HepG2 (cell line): ENCODE measurements around the gene EPM2A. TPM values are rescaled to one million over a fixed set of nuclear protein-coding genes. Genes with fewer than 3 reads are reported as not detected.

Experiments used
- ATAC-seq: fragments of 200-7000 bp; cut with Tn5 transposase; 3 replicates; pipeline ENCODE4 v1.9.1; 2020; ENCODE audit warnings: mild to moderate bottlenecking, moderate library complexity
- BruUV-seq: library from RNA; stranded (reverse); fragments of 400-500 nt; replicated peaks from 2 replicates; lab custom pipeline; 2021; lab: Mats Ljungman, UMichigan
- CTCF ChIA-PET: fragments of 300-600 bp; formaldehyde crosslinking; extraction: SDS; loops from one replicate; lab custom pipeline; 2021; ENCODE audit warnings: low total read pairs, inconsistent platforms, low intra/inter-chr PET ratio; lab: Yijun Ruan, JAX
- POLR2A ChIA-PET: fragments of 350-600 bp; sonication (Branson Sonifier 250); formaldehyde crosslinking; loops from one replicate; lab custom pipeline; 2020; ENCODE audit warnings: antibody characterized with exemption, inconsistent platforms; lab: Yijun Ruan, JAX
- DNase-seq: peaks from one replicate; pipeline ENCODE4 v3.0.0-alpha.2; 2015; ENCODE audit warnings: low spot score
- FAIRE-seq: peaks from 3 replicates; lab custom pipeline; 2011; peaks lifted over from hg19 to GRCh38; lab: Jason Lieb, UNC
- H2AFZ ChIP-seq: one replicate; pipeline ENCODE4 v1.6.1; 2011; ENCODE audit warnings: low read length, inconsistent platforms
- H3K27ac ChIP-seq: fragments of 300-600 bp; 3 replicates; pipeline ENCODE4 v1.8.0; 2011; ENCODE audit warnings: mixed run types, mild to moderate bottlenecking, mixed read lengths, low read length, inconsistent platforms; ENCODE audit not compliant: insufficient read depth; ENCODE audit errors: extremely low read length
- H3K27me3 ChIP-seq, 2 experiments: fragments of 200-600 bp in 1 of 2; 2 replicates in 1 of 2; 3 replicates in 1 of 2; pipeline versions ENCODE4 v1.6.0 to v1.8.0; 2011; ENCODE audit warnings: low read length in 2 of 2, mild to moderate bottlenecking in 2 of 2, moderate library complexity in 2 of 2, inconsistent platforms in 1 of 2; ENCODE audit not compliant: insufficient read depth in 2 of 2, control insufficient read depth in 1 of 2
- H3K36me3 ChIP-seq, 2 experiments: fragments of 200-600 bp in 1 of 2; replicated peaks in 1 of 2; 2 replicates in 1 of 2; 3 replicates in 1 of 2; pipeline versions ENCODE4 v1.5.1 to v1.8.0; 2011; ENCODE audit warnings: low read length in 2 of 2, inconsistent platforms in 1 of 2; ENCODE audit not compliant: insufficient read depth in 2 of 2, control insufficient read depth in 1 of 2
- H3K4me1 ChIP-seq: 2 replicates; pipeline ENCODE4 v1.5.1; 2012; ENCODE audit warnings: low read length, inconsistent platforms; ENCODE audit not compliant: insufficient read depth
- H3K4me2 ChIP-seq: 2 replicates; pipeline ENCODE4 v1.6.0; 2011; ENCODE audit warnings: low read depth, low read length, inconsistent platforms
- H3K4me3 ChIP-seq, 3 experiments: fragments of 200-600 bp in 1 of 3; sonication (generic), shearing (Covaris generic) in 1 of 3; replicated peaks in 1 of 3; 2 replicates each; pipeline ENCODE4 v1.5.1; 2011 to 2016; ENCODE audit warnings: low read length in 3 of 3, inconsistent platforms in 2 of 3, low read depth in 2 of 3, mild to moderate bottlenecking in 2 of 3, control low read depth in 1 of 3, mixed read lengths in 1 of 3; ENCODE audit not compliant: insufficient read depth in 1 of 3
- H3K79me2 ChIP-seq: one replicate; pipeline ENCODE4 v1.6.1; 2011; ENCODE audit warnings: low read length, inconsistent platforms; ENCODE audit not compliant: insufficient read depth
- H3K9ac ChIP-seq: 2 replicates; pipeline ENCODE4 v1.6.0; 2011; ENCODE audit warnings: mild to moderate bottlenecking, low read depth, low read length, inconsistent platforms; ENCODE audit not compliant: insufficient read depth
- H3K9me3 ChIP-seq: 2 replicates; pipeline ENCODE4 v1.5.1; 2012; ENCODE audit warnings: mild to moderate bottlenecking, low read length
- H4K20me1 ChIP-seq: 2 replicates; pipeline ENCODE4 v1.6.0; 2011; ENCODE audit warnings: inconsistent platforms, mild to moderate bottlenecking, low read length, moderate library complexity; ENCODE audit not compliant: insufficient read depth
- ARID5B ChIP-seq: IDR thresholded peaks from 2 replicates; pipeline ENCODE4 v1.4.0; 2020; ENCODE audit warnings: mild to moderate bottlenecking, missing genetic modification reagents
- BRCA1 ChIP-seq: sonication (generic); formaldehyde crosslinking; IDR thresholded peaks from 2 replicates; pipeline ENCODE4 v1.4.0; 2020; ENCODE audit warnings: missing genetic modification reagents
- CHD4 ChIP-seq: fragments of 200-600 bp; sonication (generic); IDR thresholded peaks from 2 replicates; pipeline ENCODE4 v1.7.0; 2017; ENCODE audit warnings: mild to moderate bottlenecking, low read length, borderline replicate concordance
- DPF2 ChIP-seq: sonication (generic); formaldehyde crosslinking; IDR thresholded peaks from 2 replicates; pipeline ENCODE4 v1.4.0; 2020; ENCODE audit warnings: mild to moderate bottlenecking, low read depth, missing genetic modification reagents, borderline replicate concordance
- MAFG ChIP-seq: sonication (generic); formaldehyde crosslinking; IDR thresholded peaks from 2 replicates; pipeline ENCODE4 v1.5.1; 2020; ENCODE audit warnings: mild to moderate bottlenecking, missing genetic modification reagents
- NCOA5 ChIP-seq: sonication (generic); formaldehyde crosslinking; IDR thresholded peaks from 2 replicates; pipeline ENCODE4 v1.4.0; 2020; ENCODE audit warnings: missing genetic modification reagents
- NFYB ChIP-seq: sonication (generic); formaldehyde crosslinking; IDR thresholded peaks from 2 replicates; pipeline ENCODE4 v1.4.0; 2020; ENCODE audit warnings: missing genetic modification reagents
- POGZ ChIP-seq: sonication (generic); formaldehyde crosslinking; IDR thresholded peaks from 2 replicates; pipeline ENCODE4 v1.4.0; 2020; ENCODE audit warnings: mild to moderate bottlenecking, missing genetic modification reagents
- RARG ChIP-seq: sonication (generic); formaldehyde crosslinking; IDR thresholded peaks from 2 replicates; pipeline ENCODE4 v1.4.0; 2020; ENCODE audit warnings: low read depth, mild to moderate bottlenecking, missing genetic modification reagents
- SETDB1 ChIP-seq: sonication (generic); formaldehyde crosslinking; IDR thresholded peaks from 2 replicates; pipeline ENCODE4 v1.5.1; 2020; ENCODE audit warnings: missing genetic modification reagents, mild to moderate bottlenecking, borderline replicate concordance
- YY1 ChIP-seq: IDR thresholded peaks from 2 replicates; pipeline ENCODE4 v1.6.1; 2011; ENCODE audit warnings: low read length, low read depth, moderate library complexity, mild to moderate bottlenecking; ENCODE audit not compliant: insufficient read depth, insufficient replicate concordance
- ZNF264 ChIP-seq: sonication (generic); formaldehyde crosslinking; IDR thresholded peaks from 2 replicates; pipeline ENCODE4 v1.4.0; 2020; ENCODE audit warnings: missing genetic modification reagents
- ZNF572 ChIP-seq: sonication (generic); formaldehyde crosslinking; IDR thresholded peaks from 2 replicates; pipeline ENCODE4 v1.5.1; 2020; ENCODE audit warnings: mild to moderate bottlenecking, missing genetic modification reagents
- ZNF770 ChIP-seq: sonication (generic); formaldehyde crosslinking; IDR thresholded peaks from 2 replicates; pipeline ENCODE4 v1.5.0; 2020; ENCODE audit warnings: mild to moderate bottlenecking, missing genetic modification reagents
- WGBS: methylation state at CpG from one replicate; pipeline ENCODE4 v1.1.6; 2017; ENCODE audit warnings: low lambda C conversion rate; 5-methylcytosine and 5-hydroxymethylcytosine counted together
- in situ Hi-C: cut with HindIII; loops from 2 replicates; pipeline ENCODE4 v1.10.0; 2017; ENCODE audit warnings: low pct_unique_long_range_greater_than_20kb; ENCODE audit not compliant: extremely low pct_ligation_motif_present
- intact Hi-C: fragments of 100-400 bp; cut with micrococcal nuclease; formaldehyde crosslinking; loops from one replicate; pipeline ENCODE4 v1.10.0; 2022; ENCODE audit not compliant: unreplicated experiment
- polyA plus RNA-seq, 8 experiments: library from polyadenylated mRNA; depleted of rRNA in 3 of 8; stranded (reverse) in 7 of 8; unstranded in 1 of 8; fragments of >200 nt; fragmentation: Illumina TruSeq in 4 of 8; extraction: Trizol in 4 of 8; gene quantifications; 2 replicates each; pipeline versions ENCODE4 v1.2.1 to v1.2.3, GENCODE V29; 2011 to 2016; ENCODE audit warnings: low read depth in 4 of 8, missing spikeins in 1 of 8, mixed read lengths in 1 of 8; ENCODE audit not compliant: insufficient read depth in 1 of 8
- total RNA-seq, 5 experiments: library from RNA; depleted of rRNA; stranded (reverse); fragments of >200 nt; fragmentation: Illumina TruSeq; extraction: Trizol; gene quantifications; 2 replicates each; pipeline ENCODE4 v1.2.3, GENCODE V29; 2016; ENCODE audit warnings: low read depth in 1 of 5

The EPM2A gene
- total and polyA plus RNA-seq, 2 of the 13 experiments (the other 11 are each of a cell fraction or from before 2014, with no cell fraction given), result 4.6 to 9.2 TPM

GRCh38 chr6:145626857-145627256, 108.5 kb downstream of the EPM2A start:
- DNase-seq, result no peak
- in situ Hi-C loops, result no loop called here
- no peak overlapping the region for H2AFZ ChIP-seq
- H3K9ac ChIP-seq, result no peak overlapping the region
- intact Hi-C loops, result no loop called here
- H4K20me1 ChIP-seq, result no peaks in the 10 kb centered on the region
- POLR2A ChIA-PET, result no interaction called here
- no peaks in the 10 kb centered on the region for H3K4me1 ChIP-seq
- H3K4me3 ChIP-seq, result no peak overlapping the region
- no peak overlapping the region for H3K27ac ChIP-seq
- TF ChIP-seq ZNF264 (no peak), ZNF770 (CRISPR knock-in tag) (no peak), BRCA1 (CRISPR knock-in tag) (no peak), NFYB (CRISPR knock-in tag) (no peak), DPF2 (CRISPR knock-in tag) (no peak), NCOA5 (no peak), CHD4 (no peak), YY1 (no peak), MAFG (CRISPR knock-in tag) (no peak), POGZ (CRISPR knock-in tag) (no peak), ARID5B (CRISPR knock-in tag) (no peak), SETDB1 (no peak), RARG (CRISPR knock-in tag) (no peak), ZNF572 (CRISPR knock-in tag) (no peak)
- TF ChIP-seq, all 625 proteins: peak for 0
- no TSS peak for BruUV-seq
- Histone ChIP-seq H3K9me3 (no peaks in the 10 kb centered on the region), H3K36me3 (no peaks in the 10 kb centered on the region), H3K79me2 (no peaks in the 10 kb centered on the region), H3K27me3 (no peaks in the 10 kb centered on the region), H3K4me2 (no peak overlapping the region)
- no peak for ATAC-seq
- WGBS, result 86% methylated on average over 7 of the region's 7 CpGs
- CTCF ChIA-PET, result no interaction called here
- no peak for FAIRE-seq
